ENCODE measurements around the gene DDX50. TPM values are rescaled to one million over a fixed set of nuclear protein-coding genes. Genes with fewer than 3 reads are reported as not detected.
A peak's percentile ranks its signal among the peaks of the same experiment; 100 is the strongest.
"Not testable (repeated sequence)": the region's sequence is repeated elsewhere in the genome, so short reads cannot be mapped to it uniquely, and the experiment has no call there.

Gene DDX50, protein sequence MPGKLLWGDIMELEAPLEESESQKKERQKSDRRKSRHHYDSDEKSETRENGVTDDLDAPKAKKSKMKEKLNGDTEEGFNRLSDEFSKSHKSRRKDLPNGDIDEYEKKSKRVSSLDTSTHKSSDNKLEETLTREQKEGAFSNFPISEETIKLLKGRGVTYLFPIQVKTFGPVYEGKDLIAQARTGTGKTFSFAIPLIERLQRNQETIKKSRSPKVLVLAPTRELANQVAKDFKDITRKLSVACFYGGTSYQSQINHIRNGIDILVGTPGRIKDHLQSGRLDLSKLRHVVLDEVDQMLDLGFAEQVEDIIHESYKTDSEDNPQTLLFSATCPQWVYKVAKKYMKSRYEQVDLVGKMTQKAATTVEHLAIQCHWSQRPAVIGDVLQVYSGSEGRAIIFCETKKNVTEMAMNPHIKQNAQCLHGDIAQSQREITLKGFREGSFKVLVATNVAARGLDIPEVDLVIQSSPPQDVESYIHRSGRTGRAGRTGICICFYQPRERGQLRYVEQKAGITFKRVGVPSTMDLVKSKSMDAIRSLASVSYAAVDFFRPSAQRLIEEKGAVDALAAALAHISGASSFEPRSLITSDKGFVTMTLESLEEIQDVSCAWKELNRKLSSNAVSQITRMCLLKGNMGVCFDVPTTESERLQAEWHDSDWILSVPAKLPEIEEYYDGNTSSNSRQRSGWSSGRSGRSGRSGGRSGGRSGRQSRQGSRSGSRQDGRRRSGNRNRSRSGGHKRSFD
- 74.6 and 80.8 TPM in 2 replicates for total RNA-seq (2014; rRNA removed; shearing (Covaris generic))

DNA sequence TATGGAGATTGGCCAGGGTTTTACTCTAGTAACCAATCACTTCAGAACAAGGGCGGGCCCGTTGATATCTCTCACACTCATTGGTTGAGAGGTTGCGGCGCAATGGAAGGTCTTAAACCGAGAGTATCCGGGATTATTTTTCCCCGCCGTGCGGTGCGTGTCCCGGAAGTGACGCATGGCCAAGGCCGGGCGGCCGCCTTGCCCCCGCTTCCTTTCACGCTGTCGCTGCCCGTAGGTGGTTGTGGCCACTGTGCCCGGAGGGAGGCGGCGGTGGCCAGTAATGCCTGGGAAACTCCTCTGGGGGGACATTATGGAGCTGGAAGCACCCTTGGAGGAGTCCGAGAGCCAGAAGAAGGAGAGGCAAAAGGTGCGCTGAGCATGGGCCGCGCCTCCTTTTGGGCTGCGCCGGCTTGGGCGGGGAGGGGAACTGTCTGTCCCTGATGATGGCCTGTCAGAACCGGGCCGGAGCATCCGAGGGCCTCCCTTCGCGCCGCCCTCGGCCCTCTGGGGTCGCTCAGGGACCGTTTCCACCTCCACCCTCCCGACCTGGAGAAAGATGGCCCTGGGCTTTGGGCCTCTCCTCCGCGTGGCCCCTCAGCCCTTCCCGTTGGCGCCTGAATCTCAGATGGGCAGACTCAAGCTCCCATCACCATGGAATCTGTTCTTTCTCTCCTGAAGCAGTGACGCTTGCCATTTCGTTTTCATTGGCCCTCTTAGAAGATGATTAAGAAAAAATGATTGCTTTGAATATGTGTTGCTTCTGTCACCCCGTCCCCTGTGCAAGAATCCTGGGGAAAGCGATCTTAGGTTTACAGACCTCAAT lies at the start of gene DDX50:
TSS of gene DDX50 (plus strand) at position 211 of the 823 bp plus-strand sequence. CDS start at position 281, 70 bp downstream.
- peak; percentile 100 for DNase-seq (ENCODE audit: low spot score)

DNA sequence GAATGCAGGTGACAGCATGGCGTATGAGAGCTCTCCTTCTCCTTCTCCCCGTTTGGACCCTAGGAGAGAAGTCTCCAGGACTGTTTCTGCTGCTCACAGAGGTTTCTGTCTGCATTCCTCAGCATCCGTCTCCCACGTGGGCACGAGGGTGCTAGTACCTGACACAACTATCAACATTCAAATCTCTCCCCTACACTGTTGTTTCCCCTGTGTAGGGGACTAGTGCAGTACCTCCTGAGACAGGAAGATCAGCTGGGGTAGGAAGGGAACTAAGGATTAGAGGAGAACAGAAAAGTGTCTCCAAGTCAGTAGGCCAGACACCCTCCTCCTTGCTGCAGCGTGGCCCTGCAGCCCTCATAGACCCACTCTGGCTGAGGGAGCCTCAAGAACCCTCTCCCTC lies 44.8 kb upstream of the DDX50 start:
- no peak for DNase-seq (ENCODE audit: low spot score)

DNA sequence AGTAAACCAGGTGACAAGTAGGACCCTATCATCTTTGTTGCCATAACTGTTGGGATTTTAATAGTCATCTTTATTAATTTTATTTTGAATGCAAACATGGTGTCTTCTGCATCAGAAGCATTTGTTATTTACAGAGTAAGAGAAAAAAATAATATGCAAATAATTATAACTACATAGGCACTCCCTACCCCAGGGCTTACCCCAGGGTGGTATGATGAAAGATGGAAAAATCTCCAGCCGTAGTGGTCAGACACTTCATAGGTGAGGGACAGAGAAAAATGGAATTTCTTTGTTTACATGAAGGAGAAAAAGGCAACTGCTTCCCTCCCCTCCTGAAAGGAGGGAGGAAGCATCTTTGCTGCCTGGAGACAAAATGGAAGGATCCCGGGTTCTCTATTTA lies 44.1 kb upstream of the DDX50 start:
- no peak for DNase-seq (ENCODE audit: low spot score)

DNA sequence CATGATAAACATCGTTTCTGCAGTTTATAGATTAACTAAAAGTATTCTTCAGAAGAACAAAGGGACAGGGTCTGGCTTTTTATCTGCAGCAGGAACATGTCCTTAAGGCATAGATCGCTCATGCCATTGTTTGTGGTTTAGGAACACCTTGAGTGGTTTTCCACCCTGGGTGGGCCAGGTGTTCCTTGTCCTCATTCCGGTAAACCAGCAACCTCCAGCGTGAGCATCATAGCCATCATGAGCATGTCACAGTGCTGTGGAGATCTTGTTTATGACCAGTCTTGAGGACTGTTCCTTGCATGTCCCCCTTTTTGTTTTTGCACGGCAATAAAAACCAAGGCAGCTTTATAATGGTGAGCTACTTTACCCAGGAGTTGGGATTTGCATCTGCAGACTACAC lies 39.9 kb upstream of the DDX50 start:
- DNase-seq (ENCODE audit: low spot score): peak; percentile 8

DNA sequence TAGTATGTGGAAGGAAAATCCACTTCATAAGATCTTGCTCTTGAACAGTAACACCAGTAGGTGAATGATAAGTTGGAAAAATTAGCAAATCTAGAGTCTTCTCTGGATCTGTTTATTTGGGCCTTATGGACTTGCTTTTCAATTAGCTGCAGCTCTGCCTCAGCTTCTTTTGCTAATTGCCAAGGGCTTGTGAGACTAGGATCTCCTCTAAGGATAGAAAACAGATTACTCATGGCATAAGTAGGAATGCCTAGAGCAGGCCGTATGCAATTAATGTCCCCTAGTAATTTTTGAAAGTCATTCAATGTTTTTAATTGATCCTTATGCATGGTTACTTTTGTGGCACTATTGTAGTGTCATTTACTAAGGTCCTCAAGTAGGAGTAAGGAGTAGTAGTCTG lies 36.5 kb upstream of the DDX50 start:
- no peak for DNase-seq (ENCODE audit: low spot score)

DNA sequence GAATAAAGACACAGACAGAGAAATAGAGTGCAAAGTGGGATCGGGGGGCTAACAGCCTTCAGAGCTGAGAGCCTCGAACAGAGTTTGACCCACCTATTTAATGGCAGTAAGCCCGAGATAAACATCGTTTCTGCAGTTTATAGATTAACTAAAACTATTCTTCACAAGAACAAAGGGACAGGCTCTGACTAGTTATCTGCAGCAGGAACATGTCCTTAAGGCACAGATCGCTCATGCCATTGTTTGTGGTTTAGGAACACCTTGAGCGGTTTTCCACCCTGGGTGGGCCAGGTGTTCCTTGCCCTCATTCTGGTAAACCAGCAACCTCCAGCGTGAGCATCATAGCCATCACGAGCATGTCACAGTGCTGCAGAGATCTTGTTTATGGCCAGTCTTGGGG lies 32.9 kb upstream of the DDX50 start:
- DNase-seq (ENCODE audit: low spot score): not testable (repeated sequence)

DNA sequence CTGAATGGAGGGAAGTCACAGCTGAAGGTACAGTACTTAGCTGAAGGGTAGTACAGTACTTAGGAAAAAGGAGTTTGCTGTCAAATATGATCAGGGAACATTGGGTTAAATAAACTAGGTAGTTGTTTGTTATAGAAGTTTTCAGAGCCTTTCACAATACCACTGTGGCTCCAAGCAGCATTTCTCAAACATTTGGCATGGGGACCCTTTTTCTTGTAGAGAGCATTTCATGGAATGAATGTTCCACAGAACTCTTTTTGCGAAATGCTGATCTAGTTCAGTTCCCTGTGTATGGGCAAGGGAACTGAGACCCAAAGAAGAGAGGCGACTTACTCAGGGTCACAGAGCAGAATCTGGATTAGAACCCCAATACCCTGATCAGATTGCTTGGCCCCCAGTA lies 31.5 kb upstream of the DDX50 start:
- no peak for DNase-seq (ENCODE audit: low spot score)

DNA sequence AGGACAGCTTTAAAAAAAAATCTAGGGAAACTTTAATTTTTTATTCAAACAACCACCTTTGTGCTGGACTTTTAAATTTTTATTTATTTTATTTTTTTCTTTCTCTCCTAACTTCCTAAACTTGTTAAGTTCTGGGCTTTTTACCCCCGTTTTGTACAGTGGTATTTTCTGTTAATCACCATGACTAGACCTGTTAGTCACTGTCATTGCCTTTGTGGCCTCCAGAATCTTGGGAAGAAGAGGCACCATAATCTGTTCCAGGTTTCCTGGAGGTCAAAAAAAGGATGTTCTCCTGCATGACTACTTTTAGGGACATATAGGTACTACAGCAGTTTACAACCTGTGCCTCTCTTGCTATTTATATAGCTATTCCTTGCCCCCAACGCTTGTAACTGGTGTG lies 31.1 kb upstream of the DDX50 start:
- no peak for DNase-seq (ENCODE audit: low spot score)

DNA sequence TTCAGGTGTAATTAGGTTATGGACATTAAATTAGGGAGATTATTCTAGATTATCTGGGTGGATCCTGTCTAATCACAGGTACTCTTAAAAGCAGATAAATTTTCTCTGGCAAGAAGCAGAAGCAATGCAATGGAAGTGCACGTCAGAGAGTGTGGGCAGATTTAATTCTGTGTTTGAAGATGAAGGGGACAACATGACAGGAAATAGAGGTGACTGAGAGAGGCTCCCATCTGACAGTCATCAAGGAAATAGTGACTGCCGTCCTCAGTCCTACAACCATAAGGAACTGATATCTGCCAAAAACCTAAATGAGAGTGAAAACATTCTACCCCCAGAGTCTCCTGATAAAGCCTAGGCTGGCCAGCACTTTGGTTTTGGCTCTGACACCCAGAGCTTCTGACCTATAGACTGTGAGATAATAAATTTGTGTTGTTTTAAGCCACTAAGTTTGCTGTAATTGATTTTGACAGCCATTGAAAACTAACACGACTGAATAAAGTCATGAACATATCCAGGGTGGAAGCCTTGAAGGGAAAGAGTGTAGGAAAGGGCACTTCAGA lies 30.5 kb upstream of the DDX50 start:
- DNase-seq (ENCODE audit: low spot score): no peak

DNA sequence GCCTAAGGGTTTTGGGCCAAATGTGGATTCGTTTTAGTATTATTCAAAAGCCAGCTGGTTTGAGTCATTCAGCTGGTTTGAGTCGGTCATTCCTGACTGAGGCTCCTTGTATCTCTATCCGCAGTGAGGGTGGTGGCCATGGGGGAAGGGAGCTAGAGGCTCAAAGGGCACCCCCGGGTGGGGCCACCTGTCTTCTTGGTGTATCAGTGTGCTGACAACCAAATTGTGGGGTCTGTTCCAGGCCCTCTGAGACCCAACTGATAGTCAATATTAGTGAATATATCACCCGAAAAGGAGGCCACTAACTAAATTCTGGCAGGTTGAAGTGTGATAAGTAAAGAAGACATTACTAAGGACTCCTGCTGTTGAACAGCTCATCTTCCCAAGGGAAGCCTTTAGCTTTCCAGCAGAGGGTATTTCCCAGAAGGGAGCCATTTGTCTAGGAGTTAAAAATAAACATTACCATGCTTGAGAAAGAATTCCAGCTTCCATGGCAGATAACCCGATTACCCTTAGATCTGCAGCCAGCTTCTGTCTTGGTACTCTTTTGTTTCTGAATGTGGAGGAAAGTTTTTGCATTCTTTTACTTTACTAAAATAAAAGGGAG lies 29.9 kb upstream of the DDX50 start:
- peak; percentile 77 for DNase-seq (ENCODE audit: low spot score)

DNA sequence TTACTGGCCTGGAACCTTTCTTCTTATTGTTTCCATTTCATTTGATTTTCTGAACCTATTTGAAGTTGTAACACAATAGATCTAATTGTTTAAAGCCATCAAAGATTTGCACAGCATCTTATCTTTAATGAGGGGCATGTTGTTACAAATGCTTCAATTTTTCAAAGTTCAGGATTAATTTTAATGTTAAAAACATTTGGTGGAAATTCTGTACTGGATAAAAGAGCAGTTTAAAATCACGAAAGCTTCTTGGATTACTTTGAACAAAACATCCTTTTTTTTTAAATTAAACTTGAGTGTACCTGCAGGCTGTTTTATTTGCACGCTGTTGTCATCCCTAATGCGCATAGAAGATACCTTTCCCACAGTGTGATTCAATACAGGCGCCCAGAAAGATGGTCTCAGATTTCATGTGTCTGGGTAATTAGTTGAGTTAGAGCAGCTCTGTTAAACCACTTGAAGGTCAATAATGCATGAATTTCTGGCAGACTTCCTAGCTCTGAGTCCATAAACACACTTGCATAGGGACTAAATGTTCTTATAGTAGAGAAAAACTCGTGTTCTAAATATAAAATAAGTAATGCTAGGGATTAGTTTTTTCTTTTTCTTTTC lies 29.3 kb upstream of the DDX50 start:
- DNase-seq (ENCODE audit: low spot score): peak; percentile 58

DNA sequence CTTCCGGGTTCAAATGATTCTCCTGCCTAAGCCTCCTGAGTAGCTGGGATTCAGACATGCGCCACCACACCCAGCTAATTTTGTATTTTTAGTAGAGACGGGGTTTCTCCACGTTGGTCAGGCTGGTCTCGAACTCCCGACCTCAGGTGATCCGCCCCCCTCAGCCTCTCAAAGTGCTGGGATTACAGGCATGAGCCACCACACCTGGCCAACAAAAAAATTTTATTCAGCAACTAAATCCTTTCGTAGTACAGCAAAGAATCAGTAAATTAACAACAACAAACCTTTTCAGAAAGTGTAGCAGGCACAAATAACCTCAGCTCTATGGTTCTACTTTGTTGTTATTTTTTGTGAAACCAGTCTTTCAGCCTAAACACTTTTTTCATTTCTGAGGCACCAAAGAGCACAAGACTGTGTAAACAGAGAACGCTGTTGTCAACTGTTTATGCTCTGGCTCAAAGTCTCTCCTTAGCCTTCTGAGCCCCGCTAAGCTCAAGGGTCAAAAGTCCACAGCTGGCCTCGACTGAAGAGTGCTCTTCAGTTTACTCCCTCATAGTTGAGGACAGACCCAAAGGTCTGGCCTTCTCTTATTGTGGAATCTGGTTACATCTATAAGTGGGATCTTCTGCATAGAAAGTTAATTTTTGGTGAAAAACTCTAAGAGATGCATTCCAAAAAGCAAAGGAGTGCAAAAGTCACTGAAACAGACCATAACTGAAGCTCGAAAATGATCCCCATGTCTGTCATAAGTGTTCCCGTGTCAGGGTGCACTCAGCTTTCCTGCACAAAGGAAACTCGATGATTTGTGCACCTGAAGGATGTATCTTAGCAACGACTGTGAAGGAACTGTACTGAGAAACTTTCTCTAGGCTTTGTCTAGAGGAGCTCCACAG lies 24.6 kb upstream of the DDX50 start:
- DNase-seq (ENCODE audit: low spot score): no peak

DNA sequence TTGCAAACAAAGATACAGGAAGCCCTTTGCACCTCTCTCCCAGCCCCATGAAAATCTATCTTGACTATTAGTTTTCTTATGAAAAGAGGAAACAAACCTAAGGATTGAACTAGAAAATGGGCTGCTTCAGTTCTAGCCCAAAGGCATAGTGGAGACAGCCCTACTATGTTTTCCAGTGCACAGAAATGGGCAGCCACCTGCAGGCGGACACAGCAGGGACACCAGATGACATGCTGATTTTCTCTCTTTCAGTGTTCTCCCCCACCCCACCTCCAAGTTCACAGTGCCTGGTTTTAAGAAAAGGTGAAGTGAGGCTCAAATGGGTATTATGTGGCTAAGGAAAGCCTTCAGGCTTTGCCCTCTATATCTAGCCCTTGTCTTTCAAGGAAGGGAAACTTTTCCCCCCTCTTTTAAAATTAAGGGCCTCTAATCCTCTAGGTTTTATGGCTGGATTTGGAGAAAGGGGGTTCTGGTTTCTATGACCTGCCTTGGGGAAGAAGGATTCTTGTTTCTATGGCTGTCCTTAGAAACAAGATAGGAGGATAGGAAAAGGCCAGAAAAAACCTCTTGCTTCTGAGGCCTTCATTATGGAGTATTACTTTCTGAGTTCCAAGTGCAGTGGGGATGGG lies 23.5 kb upstream of the DDX50 start:
- DNase-seq (ENCODE audit: low spot score): no peak

DNA sequence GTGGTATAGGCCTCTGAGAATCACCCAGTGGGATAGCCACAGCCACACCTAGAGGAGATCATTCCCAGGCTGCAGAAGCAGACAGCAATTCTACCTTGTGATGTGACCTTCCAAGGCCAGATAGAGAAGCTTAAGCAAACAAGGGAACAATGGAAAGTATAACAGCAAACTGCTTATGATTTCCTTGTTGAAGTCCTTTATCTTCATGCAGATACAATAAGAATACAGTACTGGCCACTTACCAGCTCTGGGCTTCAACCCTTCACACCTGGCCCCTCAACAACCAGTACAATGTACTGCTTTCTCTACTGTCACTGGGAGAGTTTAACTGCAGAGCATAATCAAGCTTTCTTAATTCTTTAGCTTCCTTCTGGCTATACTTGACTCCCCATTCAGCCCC lies 22.6 kb upstream of the DDX50 start:
- DNase-seq (ENCODE audit: low spot score): no peak

DNA sequence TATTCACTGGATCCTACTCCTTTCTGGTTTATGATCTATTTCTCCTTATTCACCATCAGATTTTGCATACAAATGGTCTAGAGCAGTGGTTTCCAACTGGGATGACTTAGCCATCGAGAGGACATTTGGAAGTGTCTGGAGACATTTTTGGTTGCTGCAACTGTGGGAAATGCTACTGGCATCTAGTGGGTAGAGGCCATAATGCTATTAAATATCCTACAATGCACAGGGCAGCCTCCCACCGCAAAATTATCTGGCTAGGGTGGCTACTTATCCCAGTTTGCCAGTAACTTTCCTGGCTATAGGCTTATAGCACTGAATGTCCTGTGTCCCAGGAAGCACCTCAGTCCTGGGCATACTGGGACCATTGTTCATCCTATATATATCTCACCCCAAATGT lies 21.5 kb upstream of the DDX50 start:
- no peak for DNase-seq (ENCODE audit: low spot score)

DNA sequence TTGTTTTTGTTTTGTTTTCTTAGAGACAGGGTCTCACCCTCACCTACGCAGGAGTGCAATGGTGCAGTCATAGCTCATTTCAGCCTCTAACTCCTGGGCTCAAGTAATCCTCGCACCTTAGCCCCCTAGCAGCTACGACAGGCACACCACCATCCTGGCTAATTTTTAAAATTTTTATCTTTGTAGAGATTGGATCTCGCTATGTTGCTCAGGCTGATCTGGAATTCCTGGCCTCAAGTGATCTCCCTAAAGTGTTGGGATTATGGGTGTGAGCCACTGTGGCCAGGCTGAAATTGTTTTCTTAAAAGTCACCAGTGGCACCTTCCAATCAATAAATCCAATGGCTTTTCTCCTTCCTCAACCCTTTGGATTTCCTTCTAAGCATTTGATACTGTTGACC lies 20.9 kb upstream of the DDX50 start:
- no peak for DNase-seq (ENCODE audit: low spot score)

DNA sequence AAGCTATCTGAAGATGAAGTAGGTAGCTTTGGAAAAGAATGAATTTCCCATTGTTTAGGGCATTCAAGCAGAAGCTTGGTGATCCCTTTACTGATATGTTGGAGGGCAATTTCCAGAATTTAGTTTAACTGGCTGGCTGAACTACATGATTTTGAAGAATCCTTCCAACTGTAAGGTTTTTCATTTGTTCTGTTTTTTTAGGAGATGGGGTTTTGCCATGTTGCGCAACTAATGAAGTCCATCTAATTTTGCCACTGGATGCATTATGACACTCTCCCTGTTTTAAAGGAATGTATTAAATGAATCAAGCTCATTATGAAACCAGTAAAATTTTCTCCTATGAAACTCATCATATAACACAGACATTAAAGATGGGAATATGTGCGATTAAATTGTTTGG lies 6.1 kb upstream of the DDX50 start:
- no peak for DNase-seq (ENCODE audit: low spot score)

DNA sequence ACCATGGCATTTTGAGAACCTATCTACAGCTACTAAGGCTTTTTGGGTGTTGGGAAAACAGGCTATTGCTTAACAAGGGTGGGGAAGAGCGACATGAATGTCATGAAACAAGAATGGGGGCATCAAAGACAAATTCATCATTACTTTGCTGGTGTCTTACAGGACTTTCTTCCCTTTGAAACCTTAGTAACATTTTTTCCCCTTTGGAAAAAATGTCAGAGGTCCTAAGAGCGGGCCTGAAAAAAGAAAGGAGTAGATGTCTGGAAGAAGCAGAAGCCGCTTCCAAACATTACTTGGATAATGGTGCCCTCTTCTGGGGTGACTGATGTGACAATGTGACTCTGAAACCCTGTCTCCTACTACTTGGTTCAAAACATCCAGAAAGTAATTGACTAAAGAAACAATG lies 3.8 kb upstream of the DDX50 start:
- peak; percentile 80 for DNase-seq (ENCODE audit: low spot score)

DNA sequence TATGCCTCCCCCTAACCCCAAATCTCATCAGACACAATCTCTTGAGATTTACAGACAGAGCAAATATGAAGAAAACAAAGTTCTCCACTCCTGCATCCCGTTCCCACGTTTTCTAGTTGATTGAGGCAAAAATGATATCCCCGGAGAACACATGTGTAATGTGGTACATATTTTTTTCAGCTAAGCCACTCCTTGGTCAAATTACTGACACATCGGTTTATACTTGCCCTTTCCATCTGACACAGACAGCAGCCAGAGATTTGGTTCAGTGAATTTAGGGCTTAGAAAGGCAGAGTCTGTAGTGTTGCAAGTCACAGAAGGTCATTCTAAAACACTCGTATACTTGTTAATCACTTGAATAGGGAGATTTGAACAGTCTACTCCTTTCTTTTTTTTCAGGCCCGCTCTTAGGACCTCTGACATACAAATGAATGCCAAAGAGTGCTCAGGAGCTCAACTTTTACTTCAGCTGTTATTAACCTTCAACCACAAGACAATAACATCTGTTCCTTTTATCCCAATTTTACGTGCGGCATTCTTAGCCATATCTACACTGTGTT lies 1.8 kb upstream of the DDX50 start:
- no peak for DNase-seq (ENCODE audit: low spot score)
